Umbilical cord (tissue), 2 donors: ENCODE data around the gene TMEM255B. TPM values are rescaled to one million over a fixed set of nuclear protein-coding genes. Genes with fewer than 3 reads are reported as not detected.

Source experiments
- DNase-seq: peaks from one replicate; pipeline ENCODE4 v3.0.0-alpha.2; 2015; ENCODE audit warnings: low spot score
- total RNA-seq: library from RNA; depleted of rRNA; stranded (reverse); fragments of >200 nt; gene quantifications from one replicate; pipeline ENCODE4 v1.2.3, GENCODE V29; 2014; ENCODE audit warnings: low replicate concordance; ENCODE audit not compliant: insufficient read depth

Gene TMEM255B
- total RNA-seq, 1 donor from 2014 or later, result 0.24 TPM

GRCh38 chr13:113859311-113860050, 100.5 kb downstream of the TMEM255B start:
- DNase-seq, result no peak

- no peak for DNase-seq
These were observed 101.1 kb downstream of the TMEM255B start for GRCh38 chr13:113860051-113860664.

- peak; percentile 60 for DNase-seq
These were observed 101.8 kb downstream of the TMEM255B start for GRCh38 chr13:113860665-113861432.

- DNase-seq, result peak; percentile 64
These were observed 102.5 kb downstream of the TMEM255B start for GRCh38 chr13:113861433-113862030.

GRCh38 chr13:113862191-113862930, 103.3 kb downstream of the TMEM255B start:
- no peak for DNase-seq

GRCh38 chr13:113862931-113863523, 104.0 kb downstream of the TMEM255B start:
- peak; percentile 52 for DNase-seq

- DNase-seq, result peak; percentile 46
These were observed 104.7 kb downstream of the TMEM255B start, which contains the start of gene GAS6 for GRCh38 chr13:113863524-113864272. TSS of gene GAS6 (minus strand) at chr13:113864076. CDS start at chr13:113863920, 156 bp downstream.

GRCh38 chr13:113864273-113864890, 105.4 kb downstream of the TMEM255B start:
- DNase-seq, result no peak

- no peak for DNase-seq
These were observed 106.4 kb downstream of the TMEM255B start for GRCh38 chr13:113865427-113865826.

Other genes starting within 250 kb of the TMEM255B start
- 31.8 TPM for gene TFDP1, start 174.5 kb upstream of the TMEM255B start, total RNA-seq
- not detected for gene ATP4B, start 101.0 kb upstream of the TMEM255B start, total RNA-seq
- not detected for gene GRK1, start 92.0 kb upstream of the TMEM255B start, total RNA-seq
- 244 TPM for gene GAS6, start 104.8 kb downstream of the TMEM255B start, total RNA-seq
- 0.48 TPM for gene C13orf46, start 214.8 kb downstream of the TMEM255B start, total RNA-seq